ENCODE results near the gene KRTAP10-12.

GRCh38 chr21:44727321-44727720 is 30.3 kb downstream of the KRTAP10-12 start:
- TF ChIP-seq POLR2AphosphoS5 (IDR thresholded peaks at IDR 0.05) = no peak
- TF ChIP-seq CTCF (IDR thresholded peaks at IDR 0.05 in 8 of 11, conservative IDR thresholded peaks at IDR 0.05 in 3 of 11) = no peak

Measured in spleen (tissue), 7 donors.